K562 (cell line): ENCODE data around the gene CNN3. TPM values are rescaled to one million over a fixed set of nuclear protein-coding genes. Genes with fewer than 3 reads are reported as not detected.
A peak's percentile ranks its signal among the peaks of the same experiment; 100 is the strongest.

Source experiments
- BRD4 ChIP-seq: fragments of 200-600 bp; sonication (generic); IDR thresholded peaks from 2 replicates; pipeline ENCODE4 v1.6.1; 2017; ENCODE audit warnings: inconsistent platforms
- CTBP1 ChIP-seq: fragments of 450-650 bp; IDR thresholded peaks from 2 replicates; pipeline ENCODE4 v1.6.1; 2016; ENCODE audit warnings: borderline replicate concordance
- E2F1 ChIP-seq: sonication (generic); formaldehyde crosslinking; IDR thresholded peaks from 2 replicates; pipeline ENCODE4 v1.8.1; 2023; ENCODE audit warnings: mild to moderate bottlenecking, missing genetic modification reagents, moderate library complexity
- ELF2 ChIP-seq: fragments of 250-450 bp; sonication (Bioruptor Pico); IDR thresholded peaks from 2 replicates; pipeline ENCODE4 v1.5.0; 2021; ENCODE audit warnings: mild to moderate bottlenecking
- ELF4 ChIP-seq: fragments of 450-650 bp; formaldehyde crosslinking; IDR thresholded peaks from 2 replicates; pipeline ENCODE4 v1.4.0; 2022; ENCODE audit warnings: missing genetic modification characterization
- GTF2B ChIP-seq: IDR thresholded peaks from 2 replicates; pipeline ENCODE4 v1.6.1; 2011; ENCODE audit not compliant: insufficient read length; ENCODE audit errors: extremely low read depth
- HMG20B ChIP-seq: fragments of 250-450 bp; sonication (Bioruptor Pico); IDR thresholded peaks from 2 replicates; pipeline ENCODE4 v1.5.0; 2021; ENCODE audit warnings: mild to moderate bottlenecking
- JUN ChIP-seq, 2 experiments: sonication (generic) in 1 of 2; formaldehyde crosslinking in 1 of 2; IDR thresholded peaks; 2 replicates each; pipeline versions ENCODE4 v1.6.1 to v1.8.0; 2012 to 2022; ENCODE audit warnings: borderline replicate concordance in 2 of 2, mild to moderate bottlenecking in 2 of 2, improper control_type of control experiment in 1 of 2, low read depth in 1 of 2, low read length in 1 of 2, missing genetic modification reagents in 1 of 2
- POLR2B ChIP-seq: fragments of 450-650 bp; IDR thresholded peaks from 2 replicates; pipeline ENCODE4 v1.6.1; 2018; ENCODE audit warnings: low read depth; ENCODE audit not compliant: partially characterized antibody
- POLR2H ChIP-seq: IDR thresholded peaks from 2 replicates; pipeline ENCODE4 v1.6.1; 2016; ENCODE audit warnings: missing genetic modification characterization, low read depth, mild to moderate bottlenecking, control low read depth, missing compliant biosample characterization, moderate library complexity
- PRDM10 ChIP-seq: fragments of 450-650 bp; IDR thresholded peaks from 2 replicates; pipeline ENCODE4 v1.6.1; 2018; ENCODE audit not compliant: partially characterized antibody
- SIRT6 ChIP-seq: IDR thresholded peaks from one replicate; pipeline ENCODE4 v1.6.1; 2012; ENCODE audit warnings: low read depth, mild to moderate bottlenecking, control low read depth, inconsistent platforms, low read length, moderate library complexity
- SREBF2 ChIP-seq: sonication (generic); formaldehyde crosslinking; IDR thresholded peaks from 2 replicates; pipeline ENCODE4 v1.4.0; 2020; ENCODE audit warnings: mild to moderate bottlenecking, missing genetic modification reagents
- TCFL5 ChIP-seq: fragments of 250-450 bp; sonication (Bioruptor Pico); conservative IDR thresholded peaks from 2 replicates; pipeline ENCODE4 v1.6.1; 2021; ENCODE audit warnings: mild to moderate bottlenecking, moderate library complexity, matching md5 sums
- TGIF2 ChIP-seq: sonication (generic); formaldehyde crosslinking; IDR thresholded peaks from 2 replicates; pipeline ENCODE4 v1.8.1; 2022; ENCODE audit warnings: mild to moderate bottlenecking, missing genetic modification reagents, moderate library complexity
- ZBTB26 ChIP-seq: fragments of 450-650 bp; formaldehyde crosslinking; IDR thresholded peaks from 2 replicates; pipeline ENCODE4 v1.4.0; 2022; ENCODE audit warnings: missing genetic modification characterization
- ZNF695 ChIP-seq: fragments of 450-650 bp; formaldehyde crosslinking; IDR thresholded peaks from 2 replicates; pipeline ENCODE4 v1.4.0; 2020; ENCODE audit warnings: mild to moderate bottlenecking, moderate library complexity
- polyA plus RNA-seq, 8 experiments: library from polyadenylated mRNA; depleted of rRNA in 4 of 8; stranded (reverse) in 5 of 8; unstranded in 3 of 8; fragments of >200 nt; fragmentation: Nextera tagmentation in 2 of 8; fragmentation: Illumina TruSeq in 1 of 8; extraction: Ambion mirVana in 2 of 8; extraction: Trizol in 1 of 8; gene quantifications; 2 replicates each; pipeline versions ENCODE4 v1.2.1 to v1.2.3, GENCODE V29; 2011 to 2014; ENCODE audit warnings: inconsistent platforms in 1 of 8, missing spikeins in 1 of 8
- total RNA-seq, 7 experiments: library from RNA; depleted of rRNA in 6 of 7; stranded (reverse); fragments of >200 nt in 6 of 7; fragmentation: Illumina TruSeq in 2 of 7; extraction: Trizol in 2 of 7; gene quantifications; 2 replicates each; pipeline versions ENCODE4 v1.2.1 to v1.2.3, GENCODE V29; 2011 to 2021; ENCODE audit warnings: low replicate concordance in 1 of 7
- TF ChIP-seq, protein P1 (sequence below): fragments of 250-450 bp; sonication (Bioruptor Pico); IDR thresholded peaks from 2 replicates; pipeline ENCODE4 v1.8.0; 2021; ENCODE audit warnings: moderate library complexity, mild to moderate bottlenecking, inconsistent platforms
- TF ChIP-seq, protein P2 (sequence below): fragments of 250-450 bp; sonication (Bioruptor Pico); IDR thresholded peaks from 2 replicates; pipeline ENCODE4 v1.8.0; 2022; ENCODE audit warnings: inconsistent platforms, mild to moderate bottlenecking, moderate library complexity, borderline replicate concordance

Gene CNN3
- total and polyA plus RNA-seq, 9 of the 15 experiments (the other 6 are each of a cell fraction or from before 2014, with no cell fraction given), result 0.06 to 0.62 (median 0.18) TPM; not detected in 4

GRCh38 chr1:94854458-94855306, 72.2 kb downstream of the CNN3 start (continued):
- TF ChIP-seq POLR2B (no peak), ELF2 (CRISPR knock-in tag) (no peak), SIRT6 (no peak), GTF2B (no peak), HMG20B (no peak), POLR2H (tag) (no peak), ZNF695 (CRISPR knock-in tag) (no peak), BRD4 (no peak), PRDM10 (no peak), JUN (IDR thresholded peaks at IDR 0.05; ENCODE audit: borderline replicate concordance, low read depth, low read length) (no peak), JUN (CRISPR knock-in tag; IDR thresholded peaks at IDR 0.05; ENCODE audit: borderline replicate concordance) (no peak), CTBP1 (peak; percentile 36; the same call in 1 of the 2 replicates), ZBTB26 (CRISPR knock-in tag) (no peak), TGIF2 (no peak), ELF4 (no peak), E2F1 (no peak), SREBF2 (CRISPR knock-in tag) (no peak), TCFL5 (CRISPR knock-in tag) (no peak)
- TF ChIP-seq, protein P1, sequence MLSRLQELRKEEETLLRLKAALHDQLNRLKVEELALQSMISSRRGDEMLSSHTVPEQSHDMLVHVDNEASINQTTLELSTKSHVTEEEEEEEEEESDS (CRISPR knock-in tag), result no peak
- TF ChIP-seq, protein P2, sequence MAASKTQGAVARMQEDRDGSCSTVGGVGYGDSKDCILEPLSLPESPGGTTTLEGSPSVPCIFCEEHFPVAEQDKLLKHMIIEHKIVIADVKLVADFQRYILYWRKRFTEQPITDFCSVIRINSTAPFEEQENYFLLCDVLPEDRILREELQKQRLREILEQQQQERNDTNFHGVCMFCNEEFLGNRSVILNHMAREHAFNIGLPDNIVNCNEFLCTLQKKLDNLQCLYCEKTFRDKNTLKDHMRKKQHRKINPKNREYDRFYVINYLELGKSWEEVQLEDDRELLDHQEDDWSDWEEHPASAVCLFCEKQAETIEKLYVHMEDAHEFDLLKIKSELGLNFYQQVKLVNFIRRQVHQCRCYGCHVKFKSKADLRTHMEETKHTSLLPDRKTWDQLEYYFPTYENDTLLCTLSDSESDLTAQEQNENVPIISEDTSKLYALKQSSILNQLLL (CRISPR knock-in tag), result no peak
